Fibroblast of lung (primary cell): ENCODE results near the gene SIM1.

Source experiments
- EZH2 ChIP-seq: IDR thresholded peaks from 2 replicates; pipeline ENCODE4 v1.5.1; 2012; ENCODE audit warnings: low read length, control low read depth, mild to moderate bottlenecking; ENCODE audit errors: missing control alignments
- TF ChIP-seq, protein P1 (sequence below), 2 donors: IDR thresholded peaks in 1 of 2; conservative IDR thresholded peaks in 1 of 2; 1 replicate in 1 of 2; 2 replicates in 1 of 2; pipeline ENCODE4 v1.5.1; 2011 to 2012; ENCODE audit warnings: low read length in 2 of 2, control low read depth in 1 of 2, inconsistent platforms in 1 of 2, low read depth in 1 of 2, mild to moderate bottlenecking in 1 of 2

DNA sequence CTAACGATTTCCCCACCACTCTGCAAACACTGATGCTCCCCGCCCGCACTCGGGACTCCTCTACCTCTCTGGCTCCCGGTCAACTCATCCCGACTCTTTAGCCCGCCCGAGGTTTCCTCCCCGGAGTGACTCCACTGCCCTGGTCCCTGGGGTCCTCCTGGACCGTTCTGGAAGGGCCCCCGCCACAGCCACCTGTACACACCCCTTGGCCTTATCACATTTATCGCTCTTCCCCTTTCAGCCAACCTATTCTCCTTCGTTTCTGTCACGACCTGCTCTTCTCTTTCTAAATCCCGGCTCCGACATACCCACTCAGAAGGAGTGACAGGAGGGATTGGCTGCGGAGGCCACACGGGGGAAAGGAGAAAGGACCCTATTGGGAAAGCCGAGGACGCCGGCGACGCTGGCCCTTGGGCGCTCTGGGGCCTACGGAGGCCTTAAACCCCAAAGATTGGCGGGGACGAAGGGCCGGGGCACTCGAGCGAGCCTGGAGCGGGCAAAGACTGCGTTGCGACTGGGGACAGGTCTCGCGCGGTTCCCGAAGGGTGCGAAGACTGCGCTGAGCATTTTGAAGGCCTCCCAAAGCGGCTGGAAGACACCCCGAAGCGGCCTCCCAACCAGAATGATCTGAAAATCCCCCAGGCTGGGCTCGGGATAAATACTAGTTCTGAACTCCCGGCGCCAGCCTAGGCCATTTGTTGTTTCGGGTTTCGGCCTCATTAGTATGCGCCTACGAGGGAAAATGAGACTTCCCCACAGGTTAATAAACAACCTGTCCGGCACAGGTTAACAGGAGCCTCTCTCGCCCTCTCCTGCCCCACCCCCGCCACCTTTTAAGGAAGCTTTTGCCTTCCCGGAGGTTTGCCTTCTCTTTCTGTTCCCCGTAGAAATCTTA is 9.2 kb downstream of the SIM1 start:
- TF ChIP-seq, protein P1, sequence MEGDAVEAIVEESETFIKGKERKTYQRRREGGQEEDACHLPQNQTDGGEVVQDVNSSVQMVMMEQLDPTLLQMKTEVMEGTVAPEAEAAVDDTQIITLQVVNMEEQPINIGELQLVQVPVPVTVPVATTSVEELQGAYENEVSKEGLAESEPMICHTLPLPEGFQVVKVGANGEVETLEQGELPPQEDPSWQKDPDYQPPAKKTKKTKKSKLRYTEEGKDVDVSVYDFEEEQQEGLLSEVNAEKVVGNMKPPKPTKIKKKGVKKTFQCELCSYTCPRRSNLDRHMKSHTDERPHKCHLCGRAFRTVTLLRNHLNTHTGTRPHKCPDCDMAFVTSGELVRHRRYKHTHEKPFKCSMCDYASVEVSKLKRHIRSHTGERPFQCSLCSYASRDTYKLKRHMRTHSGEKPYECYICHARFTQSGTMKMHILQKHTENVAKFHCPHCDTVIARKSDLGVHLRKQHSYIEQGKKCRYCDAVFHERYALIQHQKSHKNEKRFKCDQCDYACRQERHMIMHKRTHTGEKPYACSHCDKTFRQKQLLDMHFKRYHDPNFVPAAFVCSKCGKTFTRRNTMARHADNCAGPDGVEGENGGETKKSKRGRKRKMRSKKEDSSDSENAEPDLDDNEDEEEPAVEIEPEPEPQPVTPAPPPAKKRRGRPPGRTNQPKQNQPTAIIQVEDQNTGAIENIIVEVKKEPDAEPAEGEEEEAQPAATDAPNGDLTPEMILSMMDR (conservative IDR thresholded peaks at IDR 0.05 in 1 of 2, IDR thresholded peaks at IDR 0.05 in 1 of 2; ENCODE audit: low read depth in 1 of 2, low read length in 2 of 2): no peak
- TF ChIP-seq EZH2: peak; percentile 33
